HEK293T (cell line): ENCODE data around the gene TSPAN9.

Experiments
- BHLHE40 ChIP-seq: fragments of 450-650 bp; IDR thresholded peaks from 2 replicates; pipeline ENCODE4 v1.6.1; 2016; ENCODE audit warnings: mild to moderate bottlenecking, moderate library complexity, borderline replicate concordance
- CTBP1 ChIP-seq: fragments of 450-650 bp; IDR thresholded peaks from 2 replicates; pipeline ENCODE4 v1.6.1; 2016; ENCODE audit warnings: borderline replicate concordance
- FOXA1 ChIP-seq: fragments of 450-650 bp; IDR thresholded peaks from 2 replicates; pipeline ENCODE4 v1.6.1; 2016; ENCODE audit warnings: mild to moderate bottlenecking
- FOXK2 ChIP-seq: fragments of 450-650 bp; IDR thresholded peaks from 2 replicates; pipeline ENCODE4 v1.6.1; 2016; ENCODE audit warnings: mild to moderate bottlenecking
- FOXM1 ChIP-seq: fragments of 450-650 bp; IDR thresholded peaks from 2 replicates; pipeline ENCODE4 v1.6.1; 2017; ENCODE audit warnings: mild to moderate bottlenecking, borderline replicate concordance
- HDGF ChIP-seq: fragments of 450-650 bp; IDR thresholded peaks from 2 replicates; pipeline ENCODE4 v1.6.1; 2017; ENCODE audit warnings: antibody characterized with exemption, borderline replicate concordance
- L3MBTL2 ChIP-seq: fragments of 450-650 bp; conservative IDR thresholded peaks from 2 replicates; pipeline ENCODE4 v1.6.1; 2016; ENCODE audit warnings: mild to moderate bottlenecking
- PKNOX1 ChIP-seq: fragments of 450-650 bp; IDR thresholded peaks from 2 replicates; pipeline ENCODE4 v1.6.1; 2016
- SP1 ChIP-seq: fragments of 450-650 bp; IDR thresholded peaks from 2 replicates; pipeline ENCODE4 v1.6.1; 2017

DNA sequence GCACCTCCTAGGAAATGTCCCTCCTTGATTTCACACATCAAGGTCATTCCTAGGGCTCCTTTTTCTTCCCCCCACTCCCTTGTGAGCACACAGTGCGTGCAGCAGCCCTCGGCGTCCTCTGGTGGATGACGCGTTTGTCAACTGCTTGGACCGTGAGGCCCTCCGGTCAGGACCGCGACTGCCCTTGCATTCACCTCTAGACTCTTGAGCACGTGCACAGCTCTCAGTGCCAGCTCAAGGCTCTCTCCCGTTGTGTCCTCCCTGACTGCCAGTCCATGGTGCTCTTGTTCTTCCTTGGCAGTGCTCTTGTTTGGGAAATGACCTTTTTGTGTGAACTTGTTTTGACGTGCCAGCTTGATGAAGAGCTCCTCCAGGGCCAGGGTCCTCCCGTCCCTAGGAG is 67.9 kb downstream of the TSPAN9 start:
- no peak for TF ChIP-seq HDGF
- no peak for TF ChIP-seq CTBP1
- TF ChIP-seq SP1 = no peak
- TF ChIP-seq FOXK2 = no peak
- no peak for TF ChIP-seq PKNOX1
- TF ChIP-seq FOXM1 = no peak
- no peak for TF ChIP-seq FOXA1
- TF ChIP-seq BHLHE40 = no peak
- TF ChIP-seq L3MBTL2 = no peak
